Hepatocyte (in vitro differentiated cells): ENCODE data around the gene ADGRL3.
"Not testable (repeated sequence)": the region's sequence is repeated elsewhere in the genome, so short reads cannot be mapped to it uniquely, and the experiment has no call there.

Experiments used
- CTCF ChIP-seq: fragments of 200-600 bp; sonication (generic); IDR thresholded peaks from 2 replicates; pipeline ENCODE4 v1.5.1; 2016; ENCODE audit warnings: antibody characterized with exemption, mild to moderate bottlenecking; ENCODE audit not compliant: poor library complexity
- EZH2 ChIP-seq: fragments of 200-600 bp; sonication (generic); IDR thresholded peaks from 2 replicates; pipeline ENCODE4 v1.6.1; 2016; ENCODE audit warnings: antibody characterized with exemption, mild to moderate bottlenecking, borderline replicate concordance
- EZH2phosphoT487 ChIP-seq: fragments of 200-600 bp; sonication (generic); IDR thresholded peaks from one replicate; pipeline ENCODE4 v1.6.1; 2018; ENCODE audit warnings: antibody characterized with exemption, mild to moderate bottlenecking, low read depth, moderate library complexity; ENCODE audit not compliant: unreplicated experiment, severe bottlenecking

- TF ChIP-seq CTCF, EZH2phosphoT487, EZH2: not testable (repeated sequence)
These were observed 556.8 kb downstream of the ADGRL3 start for GRCh38 chr4:61756937-61757336.
